Neural progenitor cell (in vitro differentiated cells): ENCODE results near the gene CLDN18.

Experiments used
- EZH2 ChIP-seq: fragments of 200-600 bp; sonication (generic); IDR thresholded peaks from 2 replicates; pipeline ENCODE4 v1.6.1; 2017; ENCODE audit warnings: antibody characterized with exemption, mild to moderate bottlenecking, moderate library complexity
- EZH2phosphoT487 ChIP-seq: fragments of 200-600 bp; sonication (generic); IDR thresholded peaks from 2 replicates; pipeline ENCODE4 v1.6.1; 2017; ENCODE audit warnings: antibody characterized with exemption
- TF ChIP-seq, protein P1 (sequence below): fragments of 200-600 bp; sonication (generic); IDR thresholded peaks from 2 replicates; pipeline ENCODE4 v1.5.1; 2017; ENCODE audit warnings: antibody characterized with exemption, mild to moderate bottlenecking

DNA sequence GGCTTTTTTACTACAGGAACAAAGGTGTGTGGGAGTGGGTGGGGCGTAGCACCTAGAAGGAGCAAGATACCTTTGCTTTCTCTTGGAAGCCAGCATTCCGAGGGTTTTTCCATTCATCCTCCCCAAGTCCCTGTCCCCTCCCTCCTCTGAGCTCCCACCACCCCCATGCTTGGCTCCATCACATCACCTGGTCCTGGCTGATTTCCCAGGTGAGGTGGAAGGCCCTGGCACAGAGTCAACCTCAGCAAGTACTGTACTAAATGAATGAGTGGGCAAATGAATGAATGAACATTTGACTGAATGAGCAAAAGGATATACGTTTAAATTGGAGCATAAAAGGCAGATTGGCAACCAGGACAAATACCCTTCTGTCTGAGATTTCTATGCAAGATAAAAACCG lies 60.0 kb downstream of the CLDN18 start:
- TF ChIP-seq, protein P1, sequence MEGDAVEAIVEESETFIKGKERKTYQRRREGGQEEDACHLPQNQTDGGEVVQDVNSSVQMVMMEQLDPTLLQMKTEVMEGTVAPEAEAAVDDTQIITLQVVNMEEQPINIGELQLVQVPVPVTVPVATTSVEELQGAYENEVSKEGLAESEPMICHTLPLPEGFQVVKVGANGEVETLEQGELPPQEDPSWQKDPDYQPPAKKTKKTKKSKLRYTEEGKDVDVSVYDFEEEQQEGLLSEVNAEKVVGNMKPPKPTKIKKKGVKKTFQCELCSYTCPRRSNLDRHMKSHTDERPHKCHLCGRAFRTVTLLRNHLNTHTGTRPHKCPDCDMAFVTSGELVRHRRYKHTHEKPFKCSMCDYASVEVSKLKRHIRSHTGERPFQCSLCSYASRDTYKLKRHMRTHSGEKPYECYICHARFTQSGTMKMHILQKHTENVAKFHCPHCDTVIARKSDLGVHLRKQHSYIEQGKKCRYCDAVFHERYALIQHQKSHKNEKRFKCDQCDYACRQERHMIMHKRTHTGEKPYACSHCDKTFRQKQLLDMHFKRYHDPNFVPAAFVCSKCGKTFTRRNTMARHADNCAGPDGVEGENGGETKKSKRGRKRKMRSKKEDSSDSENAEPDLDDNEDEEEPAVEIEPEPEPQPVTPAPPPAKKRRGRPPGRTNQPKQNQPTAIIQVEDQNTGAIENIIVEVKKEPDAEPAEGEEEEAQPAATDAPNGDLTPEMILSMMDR, result no peak
- no peak for TF ChIP-seq EZH2phosphoT487
- TF ChIP-seq EZH2, result no peak
